Measurements from ENCODE around the gene CHPT1. TPM values are rescaled to one million over a fixed set of nuclear protein-coding genes. Genes with fewer than 3 reads are reported as not detected.

The CHPT1 gene
- total RNA-seq, 1 experiment from 2014 or later: 28.1 TPM

GRCh38 chr12:101706403-101706802 lies 9.0 kb downstream of the CHPT1 start:
- no TSS peak for BruUV-seq (replicated peaks)
- Mint-ChIP-seq H3K27ac (ENCODE audit: low read depth, unreplicated experiment) (no peak overlapping the region), H3K36me3 (ENCODE audit: insufficient read depth, unreplicated experiment) (peaks cover 6% of the 10 kb centered on the region), H3K4me1 (ENCODE audit: insufficient read depth, unreplicated experiment) (peaks cover 25% of the 10 kb centered on the region), H3K27me3 (ENCODE audit: insufficient read depth, unreplicated experiment) (no peaks in the 10 kb centered on the region), H3K4me3 (ENCODE audit: unreplicated experiment) (no peak overlapping the region), H3K9me3 (ENCODE audit: unreplicated experiment) (no peaks in the 10 kb centered on the region)
- no peak for TF ChIP-seq CTCF (IDR thresholded peaks at IDR 0.05; ENCODE audit: unreplicated experiment)
- ChIA-PET CTCF (interaction anchor here (0.6 to 1.0 kb wide), 4 partner anchors 9 to 133 kb away, joined by 3 to 4 read pairs (median 3); partner anchors contain the start of gene CHPT1), POLR2A (interaction anchor here (2.1 kb wide), 1 partner anchor 8 kb away, joined by 7 read pairs; no protein-coding TSS in a partner anchor)
- no peak for DNase-seq (ENCODE audit: unreplicated experiment)
- intact Hi-C loops (cut with micrococcal nuclease): no loop called here

DNA sequence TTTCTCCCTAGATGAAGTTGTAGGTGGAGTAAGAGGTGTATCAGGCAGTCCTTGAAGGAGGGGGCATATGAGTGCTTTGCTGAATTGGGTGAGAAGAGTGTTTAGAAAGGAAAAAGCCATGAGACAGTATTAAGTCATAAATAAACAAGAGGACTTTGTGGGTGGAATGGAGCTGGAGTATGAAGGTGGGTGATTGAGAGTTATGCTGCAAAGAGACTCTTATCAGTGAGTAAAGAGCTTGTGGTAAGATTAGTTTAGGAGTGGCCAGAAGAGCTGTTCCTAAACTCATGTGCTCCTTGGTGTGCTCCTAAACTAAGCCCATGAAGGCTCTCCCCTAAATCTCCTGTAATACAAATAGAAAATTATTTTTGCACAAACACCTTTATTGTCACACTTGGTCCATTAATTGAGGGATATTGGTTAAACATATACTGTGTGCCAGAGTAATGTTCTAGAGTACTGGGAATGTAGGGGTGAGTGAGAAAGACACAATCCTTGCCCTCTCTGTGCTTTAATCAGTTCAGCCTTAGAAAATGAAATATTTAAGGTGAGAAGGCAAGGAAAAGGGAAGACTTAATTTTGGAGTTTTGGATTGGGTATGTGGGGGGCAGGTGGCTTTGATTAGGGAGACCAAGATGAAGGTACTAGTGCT lies 9.8 kb downstream of the CHPT1 start:
- BruUV-seq (replicated peaks): no TSS peak
- H3K4me1 Mint-ChIP-seq (ENCODE audit: insufficient read depth, unreplicated experiment): peaks cover 18% of the 10 kb centered on the region
- H3K36me3 Mint-ChIP-seq (ENCODE audit: insufficient read depth, unreplicated experiment): peaks cover 1% of the 10 kb centered on the region
- CTCF ChIA-PET: no interaction called here
- no peak for TF ChIP-seq CTCF (IDR thresholded peaks at IDR 0.05; ENCODE audit: unreplicated experiment)
- H3K27ac Mint-ChIP-seq (ENCODE audit: low read depth, unreplicated experiment): peak overlapping the region; percentile 25
- POLR2A ChIA-PET: interaction anchor here (0.7 to 2.1 kb wide), 2 partner anchors 9 to 29 kb away, joined by 3 to 7 read pairs; no protein-coding TSS in a partner anchor
- no peaks in the 10 kb centered on the region for H3K27me3 Mint-ChIP-seq (ENCODE audit: insufficient read depth, unreplicated experiment)
- H3K4me3 Mint-ChIP-seq (ENCODE audit: unreplicated experiment): no peak overlapping the region
- H3K9me3 Mint-ChIP-seq (ENCODE audit: unreplicated experiment): no peaks in the 10 kb centered on the region
- intact Hi-C loops (cut with micrococcal nuclease): no loop called here
- DNase-seq (ENCODE audit: unreplicated experiment): no peak

- TF ChIP-seq CTCF (IDR thresholded peaks at IDR 0.05; ENCODE audit: unreplicated experiment): no peak
- no peak for DNase-seq (ENCODE audit: unreplicated experiment)
- no peak overlapping the region for H3K27ac Mint-ChIP-seq (ENCODE audit: low read depth, unreplicated experiment)
- ChIA-PET CTCF (no interaction called here), POLR2A (interaction anchor here (0.6 kb wide), 1 partner anchor 310 kb away, joined by 4 read pairs; no protein-coding TSS in a partner anchor)
- no TSS peak for BruUV-seq (replicated peaks)
- H3K4me3 Mint-ChIP-seq (ENCODE audit: unreplicated experiment): no peak overlapping the region
- no peaks in the 10 kb centered on the region for H3K27me3 Mint-ChIP-seq (ENCODE audit: insufficient read depth, unreplicated experiment)
- intact Hi-C loops (cut with micrococcal nuclease): no loop called here
- no peaks in the 10 kb centered on the region for H3K36me3 Mint-ChIP-seq (ENCODE audit: insufficient read depth, unreplicated experiment)
- no peaks in the 10 kb centered on the region for H3K9me3 Mint-ChIP-seq (ENCODE audit: unreplicated experiment)
- peaks cover 15% of the 10 kb centered on the region for H3K4me1 Mint-ChIP-seq (ENCODE audit: insufficient read depth, unreplicated experiment)
Observed at GRCh38 chr12:101710288-101710687, 12.8 kb downstream of the CHPT1 start.

DNA sequence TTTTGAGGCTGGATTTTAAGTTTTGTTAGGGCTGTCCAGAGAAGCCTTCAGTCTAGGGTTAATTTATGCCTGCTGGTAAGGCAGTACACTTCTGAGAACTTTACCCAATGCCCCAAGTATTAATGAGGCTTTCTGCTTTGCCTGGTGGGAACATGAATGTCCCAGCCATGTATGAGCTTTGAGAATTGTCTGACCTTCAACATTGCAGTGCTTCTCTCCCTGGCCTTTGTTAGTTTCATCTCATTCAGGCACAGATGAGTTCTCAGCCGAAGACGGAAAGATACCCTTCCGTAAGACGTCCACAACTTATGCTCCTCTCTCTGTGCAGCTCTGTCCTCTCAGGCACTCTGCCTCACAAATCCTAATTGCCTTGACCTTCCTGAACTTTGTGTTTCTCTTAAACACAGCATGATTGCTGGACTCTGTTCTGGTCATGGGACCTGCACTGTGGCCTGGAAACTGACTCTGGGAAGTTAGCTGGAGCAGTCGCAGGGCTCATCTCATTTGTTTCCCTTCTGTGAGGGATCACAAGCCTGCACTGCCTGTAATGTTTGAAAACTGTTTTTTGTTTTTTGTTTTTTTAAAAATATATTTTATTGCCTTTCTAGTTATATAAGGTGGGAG lies 15.7 kb downstream of the CHPT1 start:
- no TSS peak for BruUV-seq (replicated peaks)
- Mint-ChIP-seq H3K27me3 (ENCODE audit: insufficient read depth, unreplicated experiment) (no peaks in the 10 kb centered on the region), H3K36me3 (ENCODE audit: insufficient read depth, unreplicated experiment) (peaks cover 6% of the 10 kb centered on the region), H3K4me3 (ENCODE audit: unreplicated experiment) (no peak overlapping the region), H3K9me3 (ENCODE audit: unreplicated experiment) (no peaks in the 10 kb centered on the region), H3K27ac (ENCODE audit: low read depth, unreplicated experiment) (no peak overlapping the region), H3K4me1 (ENCODE audit: insufficient read depth, unreplicated experiment) (peaks cover 10% of the 10 kb centered on the region)
- no peak for TF ChIP-seq CTCF (IDR thresholded peaks at IDR 0.05; ENCODE audit: unreplicated experiment)
- ChIA-PET POLR2A (no interaction called here), CTCF (interaction anchor here (0.7 kb wide), 1 partner anchor 133 kb away, joined by 3 read pairs; no protein-coding TSS in a partner anchor)
- no peak for DNase-seq (ENCODE audit: unreplicated experiment)
- intact Hi-C loops (cut with micrococcal nuclease): no loop called here

Measured in MCF 10A (cell line).